ENCODE data around the gene SPATA24.

The SPATA24 gene

GRCh38 chr5:139430015-139430414, 26.1 kb upstream of the SPATA24 start:
- Histone ChIP-seq H2AFZ (ENCODE audit: low read depth, low read length) (no peak overlapping the region), H3K9me3 (ENCODE audit: low read length) (no peaks in the 10 kb centered on the region), H3K4me3 (ENCODE audit: low read length) (no peak overlapping the region), H3K4me1 (ENCODE audit: insufficient read depth, low read length) (no peaks in the 10 kb centered on the region), H3K27me3 (ENCODE audit: insufficient read depth, low read length) (no peaks in the 10 kb centered on the region), H3K36me3 (ENCODE audit: insufficient read depth, low read length) (peaks cover 49% of the 10 kb centered on the region)

DNA sequence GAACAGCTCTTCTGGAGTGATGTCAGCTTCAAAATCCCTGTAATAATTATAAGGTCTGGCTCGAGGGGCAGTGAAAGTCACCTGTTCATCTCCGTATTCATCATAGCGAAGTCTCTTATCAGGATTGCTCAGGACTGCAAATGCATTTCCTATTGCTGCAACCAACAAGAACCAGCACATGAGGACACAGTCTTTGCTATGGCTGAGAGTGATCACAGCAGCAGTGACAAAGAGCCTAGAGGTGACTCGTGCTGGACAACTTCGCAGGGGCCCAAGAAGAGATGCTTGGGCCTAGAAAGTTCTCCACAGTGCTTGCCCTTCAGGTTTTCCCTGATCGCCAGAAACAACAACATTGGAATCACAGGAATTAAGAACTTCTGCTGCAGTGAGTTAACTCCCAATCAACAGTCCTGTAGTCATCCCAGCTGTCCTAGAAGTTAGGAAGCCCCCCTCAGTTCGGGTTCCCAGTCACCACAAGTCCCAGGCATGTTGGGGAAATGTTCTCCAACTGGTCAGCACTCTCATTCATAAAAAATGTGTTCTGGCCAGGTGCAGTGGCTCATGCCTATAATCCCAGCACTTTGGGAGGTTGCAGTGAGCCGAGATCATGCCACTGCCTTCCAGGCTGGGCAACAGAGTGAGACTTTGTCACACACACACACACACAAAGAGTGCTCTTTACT, 22.5 kb upstream of the SPATA24 start:
- Histone ChIP-seq H3K4me1 (ENCODE audit: insufficient read depth, low read length) (no peaks in the 10 kb centered on the region), H3K9me3 (ENCODE audit: low read length) (no peaks in the 10 kb centered on the region), H3K4me3 (ENCODE audit: low read length) (no peak overlapping the region), H3K27me3 (ENCODE audit: insufficient read depth, low read length) (no peaks in the 10 kb centered on the region), H3K36me3 (ENCODE audit: insufficient read depth, low read length) (peaks cover 47% of the 10 kb centered on the region), H2AFZ (ENCODE audit: low read depth, low read length) (no peak overlapping the region)

GRCh38 chr5:139425497-139425896, 21.6 kb upstream of the SPATA24 start:
- no peaks in the 10 kb centered on the region for H3K9me3 ChIP-seq (ENCODE audit: low read length)
- H3K4me1 ChIP-seq (ENCODE audit: insufficient read depth, low read length), result no peaks in the 10 kb centered on the region
- H3K36me3 ChIP-seq (ENCODE audit: insufficient read depth, low read length), result peaks cover 51% of the 10 kb centered on the region
- H3K4me3 ChIP-seq (ENCODE audit: low read length), result no peak overlapping the region
- no peak overlapping the region for H2AFZ ChIP-seq (ENCODE audit: low read depth, low read length)
- no peaks in the 10 kb centered on the region for H3K27me3 ChIP-seq (ENCODE audit: insufficient read depth, low read length)

- Histone ChIP-seq H3K4me1 (ENCODE audit: insufficient read depth, low read length) (peaks cover 7% of the 10 kb centered on the region), H3K4me3 (ENCODE audit: low read length) (no peak overlapping the region), H3K36me3 (ENCODE audit: insufficient read depth, low read length) (peaks cover 64% of the 10 kb centered on the region)
Observed at GRCh38 chr5:139422307-139422893, 18.5 kb upstream of the SPATA24 start.

GRCh38 chr5:139419226-139420192, 15.6 kb upstream of the SPATA24 start:
- Histone ChIP-seq H3K36me3 (ENCODE audit: insufficient read depth, low read length) (peaks cover 54% of the 10 kb centered on the region), H3K4me3 (ENCODE audit: low read length) (no peak overlapping the region), H3K9me3 (ENCODE audit: low read length) (no peaks in the 10 kb centered on the region), H2AFZ (ENCODE audit: low read depth, low read length) (no peak overlapping the region), H3K4me1 (ENCODE audit: insufficient read depth, low read length) (peaks cover 7% of the 10 kb centered on the region), H3K27me3 (ENCODE audit: insufficient read depth, low read length) (no peaks in the 10 kb centered on the region)

More at GRCh38 chr5:139422307-139422893, 18.5 kb upstream of the SPATA24 start:
- H3K9me3 ChIP-seq (ENCODE audit: low read length), result no peaks in the 10 kb centered on the region
- no peak overlapping the region for H2AFZ ChIP-seq (ENCODE audit: low read depth, low read length)
- H3K27me3 ChIP-seq (ENCODE audit: insufficient read depth, low read length), result no peaks in the 10 kb centered on the region

DNA sequence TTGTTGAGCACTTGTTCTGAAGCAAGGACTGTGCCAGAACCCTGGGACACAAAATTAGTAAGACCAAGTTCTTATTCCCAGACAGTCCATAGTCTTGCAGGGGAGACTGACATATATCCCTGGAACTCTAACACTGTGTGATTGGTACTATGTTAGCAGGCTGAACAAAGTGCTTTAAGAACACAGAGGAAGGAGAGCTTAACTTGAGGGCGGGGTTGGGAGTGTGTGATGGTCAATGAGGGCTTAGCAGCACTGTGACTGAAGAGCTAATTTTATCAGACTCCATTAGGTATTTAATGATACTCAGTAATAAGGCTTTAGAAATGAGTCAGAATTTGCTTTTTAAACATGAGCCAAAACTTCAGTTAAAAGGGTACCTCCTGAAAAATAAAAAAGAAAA, 14.9 kb upstream of the SPATA24 start:
- Histone ChIP-seq H3K36me3 (ENCODE audit: insufficient read depth, low read length) (peaks cover 47% of the 10 kb centered on the region), H3K4me1 (ENCODE audit: insufficient read depth, low read length) (peaks cover 7% of the 10 kb centered on the region), H3K9me3 (ENCODE audit: low read length) (no peaks in the 10 kb centered on the region), H3K4me3 (ENCODE audit: low read length) (no peak overlapping the region), H3K27me3 (ENCODE audit: insufficient read depth, low read length) (no peaks in the 10 kb centered on the region), H2AFZ (ENCODE audit: low read depth, low read length) (no peak overlapping the region)

DNA sequence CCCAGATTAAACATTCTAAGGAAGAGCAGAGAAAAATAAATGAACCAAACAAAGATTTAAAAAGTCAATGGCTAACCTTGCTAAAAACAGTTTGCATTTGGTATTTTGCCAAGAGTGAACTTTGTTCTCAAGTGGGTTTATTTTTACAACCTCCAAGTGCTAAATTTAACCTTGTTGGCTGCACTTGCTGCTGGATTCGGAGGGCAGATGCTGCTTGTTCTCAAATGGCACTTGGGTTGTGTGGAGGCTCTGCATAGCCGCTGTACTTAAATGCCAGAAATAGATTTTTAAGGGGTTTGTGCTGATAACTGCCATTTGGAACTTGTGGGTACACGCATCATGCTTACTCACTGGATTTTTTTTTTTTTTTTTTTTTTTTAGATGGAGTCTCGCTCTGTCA, 13.3 kb upstream of the SPATA24 start:
- peaks cover 46% of the 10 kb centered on the region for H3K36me3 ChIP-seq (ENCODE audit: insufficient read depth, low read length)
- H3K4me1 ChIP-seq (ENCODE audit: insufficient read depth, low read length), result peaks cover 7% of the 10 kb centered on the region

GRCh38 chr5:139416651-139417050, 12.8 kb upstream of the SPATA24 start:
- Histone ChIP-seq H3K27me3 (ENCODE audit: insufficient read depth, low read length) (no peaks in the 10 kb centered on the region), H3K36me3 (ENCODE audit: insufficient read depth, low read length) (peaks cover 46% of the 10 kb centered on the region), H3K4me3 (ENCODE audit: low read length) (no peak overlapping the region), H3K4me1 (ENCODE audit: insufficient read depth, low read length) (peaks cover 7% of the 10 kb centered on the region), H3K9me3 (ENCODE audit: low read length) (no peaks in the 10 kb centered on the region), H2AFZ (ENCODE audit: low read depth, low read length) (no peak overlapping the region)

More for the DNA sequence above, 13.3 kb upstream of the SPATA24 start:
- Histone ChIP-seq H3K27me3 (ENCODE audit: insufficient read depth, low read length) (no peaks in the 10 kb centered on the region), H2AFZ (ENCODE audit: low read depth, low read length) (no peak overlapping the region), H3K9me3 (ENCODE audit: low read length) (no peaks in the 10 kb centered on the region), H3K4me3 (ENCODE audit: low read length) (no peak overlapping the region)

DNA sequence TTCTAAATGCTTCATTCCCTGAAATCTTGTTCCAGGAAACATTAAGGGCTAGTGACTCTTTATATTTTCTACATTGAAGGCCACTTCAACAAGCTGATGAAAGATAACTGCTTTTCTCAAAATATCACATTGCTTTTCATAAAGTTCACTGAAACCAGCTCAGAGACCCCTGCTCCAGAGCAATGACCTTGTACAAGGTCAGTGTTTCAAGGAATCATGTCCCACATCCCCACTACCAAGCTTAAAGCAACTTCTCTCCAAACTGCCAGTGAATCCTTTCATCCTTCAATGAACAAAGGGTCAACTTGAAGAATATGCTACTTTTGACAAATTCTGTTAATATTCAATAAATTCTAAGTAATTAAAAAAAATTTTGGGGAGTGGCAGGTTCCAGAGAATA, 12.0 kb upstream of the SPATA24 start:
- Histone ChIP-seq H3K9me3 (ENCODE audit: low read length) (no peaks in the 10 kb centered on the region), H3K36me3 (ENCODE audit: insufficient read depth, low read length) (peaks cover 45% of the 10 kb centered on the region), H2AFZ (ENCODE audit: low read depth, low read length) (no peak overlapping the region), H3K4me1 (ENCODE audit: insufficient read depth, low read length) (peaks cover 7% of the 10 kb centered on the region), H3K4me3 (ENCODE audit: low read length) (no peak overlapping the region), H3K27me3 (ENCODE audit: insufficient read depth, low read length) (no peaks in the 10 kb centered on the region)

DNA sequence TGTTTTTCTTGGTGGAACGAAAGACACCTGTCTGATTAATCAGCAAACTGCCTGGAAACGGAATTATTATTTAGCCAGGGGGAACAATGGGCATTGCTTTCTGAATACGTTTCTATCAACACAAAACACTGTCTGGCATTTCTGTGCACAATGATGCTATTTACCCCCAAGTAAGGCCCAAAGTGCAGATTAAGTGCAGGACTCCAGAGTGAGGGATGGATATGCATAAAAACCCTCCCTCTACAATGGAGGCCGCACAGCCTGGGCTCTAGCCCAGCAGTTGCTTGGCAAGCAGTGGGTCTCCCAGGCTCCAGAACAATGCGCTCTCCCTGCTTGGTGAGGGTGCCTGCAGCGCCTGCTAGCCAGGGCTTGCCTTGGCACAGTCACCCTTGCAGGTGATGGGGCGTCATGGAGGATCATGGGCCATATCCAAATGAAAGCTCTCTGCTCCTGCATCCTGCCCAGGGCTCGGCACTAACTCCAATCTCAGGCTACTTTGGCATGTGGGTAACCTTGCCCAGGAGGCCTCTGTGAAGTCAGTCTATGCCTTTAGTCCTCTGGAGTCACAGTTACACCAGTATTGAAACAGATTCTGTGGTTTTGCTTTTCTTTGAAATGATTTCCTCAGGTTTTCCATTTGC, 11.5 kb upstream of the SPATA24 start:
- H3K4me1 ChIP-seq (ENCODE audit: insufficient read depth, low read length), result peaks cover 7% of the 10 kb centered on the region
- no peaks in the 10 kb centered on the region for H3K9me3 ChIP-seq (ENCODE audit: low read length)
- H3K27me3 ChIP-seq (ENCODE audit: insufficient read depth, low read length), result no peaks in the 10 kb centered on the region
- H3K36me3 ChIP-seq (ENCODE audit: insufficient read depth, low read length), result peaks cover 40% of the 10 kb centered on the region
- H3K4me3 ChIP-seq (ENCODE audit: low read length), result no peak overlapping the region
- H2AFZ ChIP-seq (ENCODE audit: low read depth, low read length), result no peak overlapping the region

DNA sequence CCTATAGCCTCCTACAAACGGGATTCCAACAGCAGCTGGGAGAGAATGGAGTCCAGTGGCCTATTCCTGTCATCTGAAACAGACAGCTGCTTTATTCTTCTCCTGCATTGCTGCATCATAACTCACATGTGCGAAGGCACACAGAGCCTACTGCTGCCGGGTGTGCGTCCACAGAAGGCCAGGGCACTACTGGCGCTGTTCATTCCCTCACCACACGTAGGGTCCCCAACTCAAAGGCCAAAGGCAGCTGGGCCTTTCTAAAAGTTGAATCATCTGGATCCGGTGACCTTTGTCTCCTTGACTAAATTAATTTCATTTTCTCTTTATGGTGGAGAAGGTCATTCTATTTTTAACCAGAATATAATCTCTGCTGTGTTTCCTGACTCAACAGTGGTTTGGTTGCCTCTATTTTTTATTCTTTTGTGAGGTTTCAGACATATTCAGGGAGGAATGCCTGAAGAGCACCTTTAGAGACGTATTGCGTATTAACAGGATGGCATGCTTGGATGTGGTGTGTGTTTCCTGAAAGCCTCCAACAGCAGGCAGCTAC, 10.8 kb upstream of the SPATA24 start:
- Histone ChIP-seq H3K4me1 (ENCODE audit: insufficient read depth, low read length) (peaks cover 2% of the 10 kb centered on the region), H3K4me3 (ENCODE audit: low read length) (no peak overlapping the region)

GRCh38 chr5:139413963-139414362, 10.1 kb upstream of the SPATA24 start:
- H3K9me3 ChIP-seq (ENCODE audit: low read length), result no peaks in the 10 kb centered on the region
- H3K4me1 ChIP-seq (ENCODE audit: insufficient read depth, low read length), result no peaks in the 10 kb centered on the region
- no peaks in the 10 kb centered on the region for H3K27me3 ChIP-seq (ENCODE audit: insufficient read depth, low read length)
- peaks cover 26% of the 10 kb centered on the region for H3K36me3 ChIP-seq (ENCODE audit: insufficient read depth, low read length)
- no peak overlapping the region for H2AFZ ChIP-seq (ENCODE audit: low read depth, low read length)
- H3K4me3 ChIP-seq (ENCODE audit: low read length), result no peak overlapping the region

More for the DNA sequence above, 10.8 kb upstream of the SPATA24 start:
- H3K27me3 ChIP-seq (ENCODE audit: insufficient read depth, low read length), result no peaks in the 10 kb centered on the region
- no peaks in the 10 kb centered on the region for H3K9me3 ChIP-seq (ENCODE audit: low read length)
- peaks cover 33% of the 10 kb centered on the region for H3K36me3 ChIP-seq (ENCODE audit: insufficient read depth, low read length)
- H2AFZ ChIP-seq (ENCODE audit: low read depth, low read length), result no peak overlapping the region
